Astrocyte of the spinal cord (primary cell): ENCODE measurements around the gene MYLK4.

Source experiments
- DNase-seq: peaks from one replicate; pipeline ENCODE4 v3.0.0; 2011; ENCODE audit warnings: low read depth, low spot score
- H3K4me3 ChIP-seq: 2 replicates; pipeline ENCODE4 v1.5.1; 2011; ENCODE audit warnings: low read depth, mild to moderate bottlenecking, low read length, moderate library complexity
- in situ Hi-C: cut with HindIII; loops from 2 replicates; pipeline ENCODE4 v1.10.0; 2017; ENCODE audit warnings: low sequenced_read_pairs
- TF ChIP-seq, protein P1 (sequence below): IDR thresholded peaks from 2 replicates; pipeline ENCODE4 v1.5.1; 2012; ENCODE audit warnings: low read depth, mild to moderate bottlenecking, low read length, inconsistent platforms

MYLK4 gene

DNA sequence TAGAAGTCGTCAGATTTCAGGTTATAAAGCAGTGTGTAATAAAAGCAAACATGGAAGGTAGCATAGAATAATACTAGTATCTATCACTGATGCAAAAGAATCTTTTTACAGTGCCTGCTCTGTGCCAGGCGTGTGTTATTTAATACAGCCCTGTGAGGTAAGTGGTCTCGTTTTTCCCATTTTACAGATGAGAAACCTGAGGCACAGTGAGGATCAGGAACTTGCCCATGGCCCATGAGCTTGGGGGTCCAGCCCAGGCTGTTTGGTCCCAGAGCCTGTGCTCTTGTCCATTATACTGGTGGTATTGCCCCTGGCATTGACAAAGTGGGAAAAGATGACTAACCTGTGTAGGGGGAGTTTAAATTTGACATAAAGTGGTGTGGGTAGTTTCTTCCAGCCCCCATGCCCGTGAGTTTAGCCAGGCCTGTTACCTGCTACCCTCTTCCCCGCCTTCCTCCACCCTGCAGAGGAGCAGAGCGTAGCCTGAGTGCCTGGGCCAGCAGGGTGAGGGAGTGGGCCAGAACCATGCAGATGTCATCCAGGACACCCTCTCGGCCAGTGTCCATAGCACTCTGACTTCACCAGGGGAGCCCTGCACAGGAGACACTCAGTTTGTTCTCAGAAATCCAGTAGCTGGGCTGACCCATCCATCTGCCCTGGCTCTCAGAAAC is 31.1 kb upstream of the MYLK4 start:
- H3K4me3 ChIP-seq = no peak overlapping the region
- no peak for DNase-seq
- in situ Hi-C loops = no loop called here
- TF ChIP-seq, protein P1, sequence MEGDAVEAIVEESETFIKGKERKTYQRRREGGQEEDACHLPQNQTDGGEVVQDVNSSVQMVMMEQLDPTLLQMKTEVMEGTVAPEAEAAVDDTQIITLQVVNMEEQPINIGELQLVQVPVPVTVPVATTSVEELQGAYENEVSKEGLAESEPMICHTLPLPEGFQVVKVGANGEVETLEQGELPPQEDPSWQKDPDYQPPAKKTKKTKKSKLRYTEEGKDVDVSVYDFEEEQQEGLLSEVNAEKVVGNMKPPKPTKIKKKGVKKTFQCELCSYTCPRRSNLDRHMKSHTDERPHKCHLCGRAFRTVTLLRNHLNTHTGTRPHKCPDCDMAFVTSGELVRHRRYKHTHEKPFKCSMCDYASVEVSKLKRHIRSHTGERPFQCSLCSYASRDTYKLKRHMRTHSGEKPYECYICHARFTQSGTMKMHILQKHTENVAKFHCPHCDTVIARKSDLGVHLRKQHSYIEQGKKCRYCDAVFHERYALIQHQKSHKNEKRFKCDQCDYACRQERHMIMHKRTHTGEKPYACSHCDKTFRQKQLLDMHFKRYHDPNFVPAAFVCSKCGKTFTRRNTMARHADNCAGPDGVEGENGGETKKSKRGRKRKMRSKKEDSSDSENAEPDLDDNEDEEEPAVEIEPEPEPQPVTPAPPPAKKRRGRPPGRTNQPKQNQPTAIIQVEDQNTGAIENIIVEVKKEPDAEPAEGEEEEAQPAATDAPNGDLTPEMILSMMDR = no peak

DNA sequence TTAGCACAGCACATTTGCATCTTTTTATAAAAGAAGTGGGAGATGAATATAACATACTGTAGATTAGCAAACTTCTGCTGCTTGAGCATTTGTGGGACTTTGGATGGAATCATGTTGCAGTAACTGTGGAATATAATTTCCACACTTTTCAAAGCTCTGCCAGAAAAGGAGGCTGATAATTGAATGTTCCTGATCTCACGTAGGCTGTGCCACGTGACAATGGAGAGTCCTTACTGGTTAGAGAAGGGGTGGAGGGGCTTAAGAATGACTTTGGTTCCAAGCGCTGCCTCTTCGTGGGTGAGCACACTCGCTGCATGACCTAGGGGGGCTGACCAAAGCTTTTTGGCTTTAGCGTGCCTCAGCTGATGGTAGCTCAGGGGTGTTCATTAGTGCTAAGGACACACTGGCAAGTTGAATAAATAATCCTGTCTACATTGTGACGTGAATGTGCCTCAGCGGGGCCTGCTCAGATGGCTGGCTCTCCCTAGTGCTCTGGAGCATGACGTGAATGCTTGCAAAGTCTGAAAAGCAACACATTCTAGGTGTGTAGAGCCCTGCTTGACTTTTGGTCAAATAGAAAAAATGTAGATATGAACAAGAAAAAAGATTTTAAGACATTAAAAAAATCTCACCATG is 29.5 kb upstream of the MYLK4 start:
- TF ChIP-seq, protein P1 = no peak
- DNase-seq = no peak
- H3K4me3 ChIP-seq = no peak overlapping the region
- in situ Hi-C loops = no loop called here

DNA sequence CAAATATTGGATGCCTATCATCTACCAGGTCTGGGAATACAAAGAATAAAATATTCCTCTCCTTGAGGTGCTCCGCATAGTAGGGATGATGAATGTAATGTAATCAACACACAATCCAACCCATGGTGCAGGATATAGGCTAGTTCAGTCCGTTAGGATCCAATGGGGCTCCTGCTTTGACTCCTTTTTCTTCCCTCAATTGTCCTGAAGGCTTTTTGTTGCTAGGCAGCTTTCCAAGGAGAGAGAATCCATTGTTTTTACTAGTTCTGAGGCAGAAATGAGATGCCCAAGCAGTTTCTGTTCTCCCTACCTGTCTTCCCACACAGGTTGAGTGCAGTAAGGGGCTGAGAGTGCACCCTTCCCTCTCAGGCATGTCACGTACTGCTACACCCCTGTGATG is 26.5 kb upstream of the MYLK4 start:
- in situ Hi-C loops = no loop called here

DNA sequence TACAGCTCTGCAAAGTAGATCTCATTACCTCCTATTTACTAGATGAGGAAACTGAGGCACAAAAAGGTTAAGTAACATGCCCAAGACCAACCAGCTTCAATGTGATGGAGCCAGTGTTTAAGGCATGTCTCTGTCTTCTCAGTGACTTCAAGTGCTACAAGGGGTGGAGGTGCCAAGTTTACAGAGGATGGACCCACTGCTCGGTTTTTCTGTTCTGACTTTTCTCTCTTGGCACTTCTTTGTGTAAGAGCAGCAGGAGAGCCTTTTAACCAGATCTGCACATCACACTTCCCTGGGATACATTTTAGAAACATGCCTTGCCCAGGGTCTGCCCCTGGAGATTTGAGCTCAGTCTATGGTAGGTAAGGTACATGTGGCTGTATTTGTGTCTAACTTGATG is 24.3 kb upstream of the MYLK4 start:
- in situ Hi-C loops = no loop called here
- H3K4me3 ChIP-seq = no peak overlapping the region
- no peak for DNase-seq
- TF ChIP-seq, protein P1 = no peak

More for the DNA sequence above, 26.5 kb upstream of the MYLK4 start:
- DNase-seq = no peak
- H3K4me3 ChIP-seq = no peak overlapping the region
- TF ChIP-seq, protein P1 = no peak

DNA sequence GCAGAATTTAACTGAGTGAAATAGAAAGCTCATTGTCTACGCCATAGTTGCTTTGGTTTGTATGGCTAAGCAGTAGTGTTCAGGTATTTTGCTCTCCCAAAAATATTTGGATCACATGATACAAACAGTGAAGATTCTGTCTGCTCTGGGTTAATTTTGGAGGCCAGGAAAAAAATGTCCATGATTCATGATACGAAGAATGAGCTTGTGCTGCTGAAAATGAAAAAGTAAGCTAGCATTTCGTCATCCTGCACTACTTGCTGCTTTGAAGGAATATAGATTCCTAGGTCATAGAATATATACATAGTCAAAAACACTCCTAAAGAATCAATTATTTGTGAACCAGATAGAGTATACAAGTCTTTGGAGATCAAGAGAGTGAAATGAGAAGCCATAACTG is 22.7 kb upstream of the MYLK4 start:
- no peak overlapping the region for H3K4me3 ChIP-seq
- TF ChIP-seq, protein P1 = no peak
- DNase-seq = no peak
- in situ Hi-C loops = no loop called here

DNA sequence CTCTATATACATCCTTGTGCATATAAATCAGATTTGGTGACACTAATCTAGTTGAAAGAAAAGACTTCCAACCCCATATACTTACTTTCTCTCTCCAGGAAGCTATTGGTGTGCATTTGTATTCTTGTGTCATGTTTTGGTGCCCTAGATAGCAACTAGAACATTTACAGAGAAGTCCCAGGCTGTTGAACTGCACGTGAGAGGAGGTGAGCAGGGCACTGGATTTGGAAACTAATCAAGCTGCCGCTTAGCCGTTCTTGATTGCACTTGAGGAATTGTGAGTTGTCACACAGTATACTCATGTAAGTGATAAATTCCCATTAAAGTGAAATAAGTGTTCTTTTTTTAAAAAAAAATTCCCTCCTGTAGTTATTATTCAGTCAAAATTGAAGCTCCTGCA is 22.1 kb upstream of the MYLK4 start:
- TF ChIP-seq, protein P1 = no peak
- no peak for DNase-seq
- H3K4me3 ChIP-seq = no peak overlapping the region
- in situ Hi-C loops = no loop called here
